NCI-H2171 (cell line): ENCODE measurements around the gene CEP135.
"Not testable (repeated sequence)": the region's sequence is repeated elsewhere in the genome, so short reads cannot be mapped to it uniquely, and the experiment has no call there.

Experiments used
- DNase-seq: peaks from one replicate; lab custom pipeline; 2025; lab: John Stamatoyannopoulos, UW

Gene CEP135

GRCh38 chr4:55941881-55942396 is 6.8 kb upstream of the CEP135 start:
- no peak for DNase-seq

DNA sequence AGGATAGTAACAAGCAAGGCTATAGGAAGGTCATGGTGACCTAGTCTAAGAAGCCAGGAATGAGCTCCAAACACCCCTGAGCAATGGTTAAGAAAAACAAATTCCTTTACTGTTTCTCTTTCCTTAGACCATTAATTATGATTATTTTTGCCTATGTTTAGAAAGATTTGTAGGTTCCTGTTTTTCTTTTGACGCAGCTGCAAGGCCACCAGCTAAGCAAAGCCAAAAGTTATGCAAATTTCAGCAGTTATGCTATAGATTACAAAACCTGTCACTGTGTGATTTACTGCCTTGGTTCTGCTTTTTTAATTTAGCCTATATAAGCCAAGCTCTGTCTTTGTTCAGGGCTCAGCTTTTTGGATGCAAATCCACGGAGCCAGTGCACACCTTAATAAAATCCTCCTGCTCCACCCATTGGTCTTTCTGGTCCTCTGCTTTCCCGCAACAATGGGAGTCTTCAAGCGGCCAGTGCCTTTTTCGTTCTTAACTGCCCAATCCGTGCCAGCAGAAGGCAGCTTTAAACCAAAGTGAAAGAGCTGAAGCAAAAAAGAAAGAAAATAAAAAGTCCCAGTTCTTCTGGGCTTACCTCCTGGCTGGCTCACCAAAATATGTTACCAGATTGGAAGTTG is 1.4 kb upstream of the CEP135 start:
- DNase-seq = no peak

- no peak for DNase-seq
Measured at GRCh38 chr4:55947912-55948725, 626 bp upstream of the CEP135 start.

DNA sequence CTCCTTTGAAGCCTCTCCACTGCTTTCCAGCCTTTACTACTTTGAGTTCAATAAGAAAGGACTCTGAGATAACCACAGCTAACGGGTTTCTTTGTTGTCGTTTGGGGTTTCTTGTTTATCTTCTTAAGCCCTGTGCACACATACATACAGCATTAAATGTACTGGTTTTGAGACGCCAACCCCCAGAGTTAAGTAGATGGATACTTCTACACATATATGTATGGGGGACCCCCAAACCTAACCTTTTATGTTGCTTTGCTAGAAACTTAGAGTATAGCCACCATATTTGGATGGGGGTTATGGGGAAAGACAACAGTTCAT is 697 bp downstream of the CEP135 start:
- DNase-seq = no peak

DNA sequence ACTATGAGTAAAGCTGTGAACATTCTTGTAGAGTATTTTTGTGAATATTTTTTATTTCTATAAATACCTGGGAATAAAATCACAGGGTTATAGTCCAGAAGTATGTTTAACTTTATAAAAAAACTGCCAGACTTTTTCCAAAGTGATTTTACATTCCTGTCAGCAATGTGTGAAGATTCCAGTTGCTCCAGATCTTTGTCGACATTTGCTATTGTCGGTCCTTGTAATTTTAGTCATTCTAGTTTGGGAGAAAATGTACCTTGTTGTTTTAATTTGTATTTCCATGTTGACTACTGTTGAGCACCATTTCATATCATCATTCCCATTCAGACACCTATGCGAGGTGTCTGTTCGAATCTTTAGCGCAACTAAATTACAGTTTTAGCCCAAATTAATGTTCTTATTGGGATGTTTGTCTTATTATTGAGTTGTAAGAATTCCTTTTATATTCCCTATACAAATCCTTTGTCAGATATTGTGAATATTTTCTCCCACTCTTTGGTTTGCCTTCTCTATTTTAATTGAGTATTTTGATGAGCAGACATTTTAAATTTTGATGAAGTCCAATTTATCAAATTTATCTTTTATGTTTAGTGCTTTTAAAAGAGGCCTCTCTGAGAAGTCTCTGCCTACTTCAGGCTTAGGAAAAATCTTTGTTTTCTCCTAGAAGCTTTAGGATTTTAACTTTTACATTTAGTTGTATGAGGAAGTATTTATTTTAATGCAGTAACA is 2.6 kb downstream of the CEP135 start:
- DNase-seq = no peak

GRCh38 chr4:55955710-55956109 is 7.0 kb downstream of the CEP135 start:
- DNase-seq = no peak

- no peak for DNase-seq
Measured at GRCh38 chr4:55959655-55960054, 10.9 kb downstream of the CEP135 start.

GRCh38 chr4:55964046-55964445 is 15.3 kb downstream of the CEP135 start:
- DNase-seq = no peak

- no peak for DNase-seq
Measured at GRCh38 chr4:55965585-55965984, 16.8 kb downstream of the CEP135 start.

- not testable (repeated sequence) for DNase-seq
Measured at GRCh38 chr4:55966324-55966723, 17.6 kb downstream of the CEP135 start.

DNA sequence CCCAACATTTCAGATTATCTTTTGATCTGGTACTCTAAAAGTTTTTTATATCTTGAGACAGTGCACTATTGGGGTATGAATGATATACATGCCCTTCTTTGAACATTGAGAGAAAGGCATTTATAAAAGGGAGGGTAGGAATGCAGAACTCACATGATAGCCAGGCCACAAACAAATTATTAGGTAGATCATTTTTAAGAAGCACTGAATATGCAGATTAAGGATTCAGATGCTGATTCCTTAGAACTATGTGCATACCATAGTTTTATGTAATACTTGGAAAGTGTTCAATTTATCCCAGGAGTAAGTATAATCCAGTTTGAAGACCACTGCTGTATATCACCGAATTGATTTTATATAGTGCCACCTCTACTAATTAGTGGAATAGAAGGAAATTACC is 18.6 kb downstream of the CEP135 start:
- no peak for DNase-seq

DNA sequence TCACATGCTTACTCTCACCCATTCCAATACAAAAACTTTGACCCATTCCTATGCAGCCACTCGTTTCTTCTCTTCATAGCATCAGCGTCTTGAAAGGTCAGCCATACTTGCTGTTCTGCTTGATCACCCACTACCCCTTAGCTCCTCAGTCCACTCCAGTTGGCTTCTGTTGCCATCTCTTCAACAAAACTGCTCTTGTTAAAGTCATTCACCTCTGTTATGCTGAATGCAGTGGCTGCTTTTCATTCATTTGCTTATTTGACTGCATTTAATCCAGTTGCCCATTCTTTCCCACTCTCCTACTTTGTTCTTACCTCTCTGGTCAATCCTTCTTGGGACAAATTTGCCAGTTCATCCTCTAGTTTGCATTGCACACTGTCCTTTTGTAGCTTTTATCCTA is 24.9 kb downstream of the CEP135 start:
- DNase-seq = no peak

GRCh38 chr4:55977811-55978210 is 29.1 kb downstream of the CEP135 start:
- no peak for DNase-seq

GRCh38 chr4:55979562-55979961 is 30.8 kb downstream of the CEP135 start:
- DNase-seq = no peak

DNA sequence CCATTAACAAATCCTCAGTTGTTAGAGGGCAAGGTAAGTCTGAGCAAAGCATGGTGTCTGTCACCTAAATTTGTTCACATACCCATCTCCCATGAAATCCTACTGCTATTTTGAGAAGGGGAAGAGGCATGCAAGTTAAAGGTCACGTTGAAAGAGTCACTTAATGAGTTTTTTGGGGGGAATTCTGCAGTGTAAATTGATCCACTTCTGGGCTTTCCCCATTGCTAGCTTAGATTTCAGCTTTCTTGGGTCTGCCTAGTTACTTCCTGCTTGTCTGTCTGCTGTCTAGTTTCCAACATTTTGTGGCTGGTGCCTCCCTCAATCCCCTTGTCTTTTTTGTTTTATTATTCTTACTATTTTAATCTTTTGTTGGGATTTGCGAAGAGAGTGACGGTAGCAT is 32.0 kb downstream of the CEP135 start:
- DNase-seq = no peak

DNA sequence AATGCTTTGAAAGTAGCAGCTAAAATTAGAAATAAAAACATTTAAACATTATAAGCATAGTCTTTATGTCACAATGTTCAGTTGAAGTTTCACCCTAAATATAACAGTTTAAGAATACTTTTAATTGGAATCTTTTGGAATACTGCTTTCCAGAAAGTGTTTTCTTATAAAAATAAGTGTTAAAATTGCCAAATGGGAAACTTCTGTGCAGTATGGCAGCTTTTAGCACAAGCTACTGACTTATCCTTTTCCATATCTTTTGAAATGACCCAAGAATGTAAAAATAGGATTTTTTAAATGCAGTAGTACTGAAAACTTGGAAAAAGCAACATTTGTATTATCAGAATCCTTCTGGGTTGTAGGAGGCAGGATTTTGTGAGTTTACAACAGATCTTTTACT is 34.2 kb downstream of the CEP135 start:
- DNase-seq = no peak

DNA sequence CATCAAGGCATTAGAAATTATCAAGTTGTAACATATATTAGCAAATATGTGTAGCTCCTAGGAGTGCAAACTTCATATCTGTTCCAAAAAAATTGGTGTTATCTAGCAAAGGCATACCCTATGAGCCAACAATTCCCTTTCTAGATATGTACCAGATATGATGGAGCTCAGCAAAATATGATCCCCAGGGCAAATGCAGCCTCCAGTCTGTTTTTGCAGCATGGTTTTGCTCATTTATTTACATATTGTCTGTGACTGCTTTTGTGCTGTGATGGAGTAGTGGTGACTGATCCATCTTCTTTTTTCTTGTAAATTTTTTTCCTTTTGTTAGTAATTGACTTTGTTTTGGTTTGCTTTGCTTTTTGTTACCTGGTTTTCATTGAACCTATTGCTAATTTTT is 41.0 kb downstream of the CEP135 start:
- DNase-seq = no peak

GRCh38 chr4:55993994-55994663 is 45.4 kb downstream of the CEP135 start:
- no peak for DNase-seq

DNA sequence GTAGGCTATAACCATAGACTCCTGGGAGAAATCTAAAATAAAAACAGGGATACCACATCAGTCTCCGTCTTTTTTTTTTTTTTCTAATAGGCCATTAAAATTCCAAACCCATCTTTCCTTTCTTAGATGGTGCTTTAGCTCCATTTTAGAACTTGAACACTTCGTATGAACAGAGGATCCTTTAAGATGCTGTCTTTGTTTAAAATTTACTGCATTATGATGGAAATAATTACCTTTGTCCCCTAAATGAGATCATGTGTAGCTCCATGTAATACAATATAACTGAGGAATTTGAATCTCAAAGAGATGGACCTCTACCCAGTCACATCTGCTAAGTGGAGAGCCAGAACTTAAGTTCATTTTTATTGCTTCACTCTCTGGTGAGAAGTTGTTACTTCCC is 47.9 kb downstream of the CEP135 start:
- DNase-seq = no peak

GRCh38 chr4:56003606-56004005 is 54.9 kb downstream of the CEP135 start:
- no peak for DNase-seq

DNA sequence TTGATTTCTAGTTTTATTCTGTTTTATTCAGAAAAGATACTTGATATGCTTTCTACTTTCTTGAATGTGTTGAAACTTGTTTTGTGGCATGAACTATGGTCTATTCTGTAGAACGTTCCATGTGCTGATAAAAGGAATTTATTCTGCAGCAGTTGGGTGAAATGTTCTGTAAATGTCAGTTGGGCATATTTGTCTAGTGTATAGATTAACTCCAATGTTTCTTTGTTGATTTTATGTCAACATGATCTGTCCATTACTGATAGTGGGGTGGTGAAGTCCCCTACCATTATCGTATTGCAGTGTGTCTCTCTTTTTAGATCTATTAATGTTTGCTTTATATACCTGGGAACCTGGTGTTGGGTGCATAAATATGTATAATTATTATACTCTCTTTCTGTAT is 55.5 kb downstream of the CEP135 start:
- DNase-seq = no peak

DNA sequence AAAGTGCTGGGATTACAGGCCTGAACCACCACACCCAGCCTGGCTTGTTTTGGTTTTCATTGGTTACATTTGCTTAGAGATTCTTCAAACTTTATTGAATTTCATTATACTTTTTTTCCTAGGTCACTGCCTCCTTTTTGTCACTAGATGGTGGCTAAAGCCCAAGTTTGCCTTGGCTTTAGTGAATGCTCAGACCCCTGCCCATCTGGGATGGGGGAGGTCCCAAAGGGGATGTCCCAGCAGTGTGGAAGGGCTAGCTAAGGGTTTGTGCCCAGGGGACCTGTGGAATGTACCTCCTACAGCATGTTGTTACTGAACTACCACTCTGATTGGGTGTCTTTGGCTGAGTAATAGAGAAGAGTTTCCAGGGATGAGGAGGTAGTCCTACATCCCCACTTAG is 58.4 kb downstream of the CEP135 start:
- no peak for DNase-seq

GRCh38 chr4:56008206-56008605 is 59.5 kb downstream of the CEP135 start:
- DNase-seq = no peak
